GM23338 (cell line): ENCODE data around the gene SS18. TPM values are rescaled to one million over a fixed set of nuclear protein-coding genes. Genes with fewer than 3 reads are reported as not detected.
A peak's percentile ranks its signal among the peaks of the same experiment; 100 is the strongest.

ENCODE experiments used
- ATAC-seq: fragments of 200-7000 bp; cut with Tn5 transposase; 3 replicates; pipeline ENCODE4 v1.9.1; 2020
- DNase-seq: peaks from one replicate; pipeline ENCODE4 v3.0.0-alpha.2; 2015; ENCODE audit warnings: low spot score
- H2AFZ ChIP-seq: fragments of 200-600 bp; sonication (generic); 2 replicates; pipeline ENCODE4 v1.8.0; 2016; ENCODE audit warnings: antibody characterized with exemption, mild to moderate bottlenecking, moderate library complexity
- H3F3A ChIP-seq: fragments of 200-600 bp; sonication (generic); replicated peaks from 2 replicates; pipeline ENCODE4 v1.8.0; 2017; ENCODE audit warnings: antibody characterized with exemption, mixed run types, low read depth
- H3K27ac ChIP-seq: fragments of 200-600 bp; sonication (generic); 2 replicates; pipeline ENCODE4 v1.6.1; 2016; ENCODE audit warnings: low read depth
- H3K27me3 ChIP-seq: fragments of 200-600 bp; sonication (generic); 2 replicates; pipeline ENCODE4 v1.8.0; 2016; ENCODE audit warnings: mild to moderate bottlenecking, mixed run types, moderate library complexity; ENCODE audit not compliant: insufficient read depth
- H3K36me3 ChIP-seq: fragments of 200-600 bp; sonication (generic); 2 replicates; pipeline ENCODE4 v1.8.0; 2016; ENCODE audit warnings: mild to moderate bottlenecking; ENCODE audit not compliant: insufficient read depth
- H3K4me1 ChIP-seq: fragments of 200-600 bp; sonication (generic); 2 replicates; pipeline ENCODE4 v1.8.0; 2016; ENCODE audit warnings: mild to moderate bottlenecking, moderate library complexity; ENCODE audit not compliant: insufficient read depth
- H3K4me2 ChIP-seq: fragments of 200-600 bp; sonication (generic); 2 replicates; pipeline ENCODE4 v1.7.1; 2017; ENCODE audit warnings: mixed run types
- H3K4me3 ChIP-seq: fragments of 200-600 bp; sonication (generic); 2 replicates; pipeline ENCODE4 v1.6.1; 2016; ENCODE audit warnings: mixed run types
- H3K79me2 ChIP-seq: fragments of 200-600 bp; sonication (generic); replicated peaks from 2 replicates; pipeline ENCODE4 v1.8.0; 2017; ENCODE audit warnings: mild to moderate bottlenecking; ENCODE audit not compliant: insufficient read depth
- H3K9me2 ChIP-seq: fragments of 200-600 bp; sonication (generic); 2 replicates; pipeline ENCODE4 v1.8.0; 2017; ENCODE audit not compliant: insufficient read depth
- H4K20me1 ChIP-seq: fragments of 200-600 bp; sonication (generic); replicated peaks from 2 replicates; pipeline ENCODE4 v1.8.0; 2017; ENCODE audit warnings: mild to moderate bottlenecking; ENCODE audit not compliant: insufficient read depth
- H3K27ac Mint-ChIP-seq: 2 replicates; pipeline ENCODE4 v1.8.0; 2020; ENCODE audit warnings: inconsistent platforms, mild to moderate bottlenecking, moderate library complexity, mixed read lengths
- H3K27me3 Mint-ChIP-seq: 3 replicates; pipeline ENCODE4 v1.8.0; 2022; ENCODE audit warnings: low read depth, mild to moderate bottlenecking, moderate library complexity, mixed read lengths, inconsistent platforms; ENCODE audit not compliant: insufficient read depth, poor library complexity
- H3K36me3 Mint-ChIP-seq: 3 replicates; pipeline ENCODE4 v1.8.0; 2021; ENCODE audit warnings: low read depth, mild to moderate bottlenecking, inconsistent platforms, moderate library complexity, mixed read lengths
- H3K4me1 Mint-ChIP-seq: 3 replicates; pipeline ENCODE4 v1.8.0; 2020; ENCODE audit warnings: mild to moderate bottlenecking, inconsistent platforms, mixed read lengths
- H3K4me3 Mint-ChIP-seq: 3 replicates; pipeline ENCODE4 v1.8.0; 2021; ENCODE audit warnings: moderate library complexity, mild to moderate bottlenecking, inconsistent platforms, mixed read lengths
- H3K9me3 Mint-ChIP-seq: 3 replicates; pipeline ENCODE4 v1.8.0; 2020; ENCODE audit warnings: moderate library complexity, mild to moderate bottlenecking, inconsistent platforms, mixed read lengths
- CREB1 ChIP-seq: fragments of 250-450 bp; sonication (Bioruptor Pico); IDR thresholded peaks from 2 replicates; pipeline ENCODE4 v1.5.0; 2020; ENCODE audit warnings: low read depth, mild to moderate bottlenecking, moderate library complexity
- ETS1 ChIP-seq: IDR thresholded peaks from 2 replicates; pipeline ENCODE4 v1.6.1; 2016; ENCODE audit warnings: antibody characterized with exemption
- EZH2phosphoT487 ChIP-seq: fragments of 200-600 bp; sonication (generic); IDR thresholded peaks from one replicate; pipeline ENCODE4 v1.8.1; 2018; ENCODE audit warnings: antibody characterized with exemption; ENCODE audit not compliant: unreplicated experiment
- JUNB ChIP-seq: IDR thresholded peaks from one replicate; pipeline ENCODE4 v1.6.1; 2016; ENCODE audit warnings: antibody characterized with exemption; ENCODE audit not compliant: unreplicated experiment
- NANOG ChIP-seq: IDR thresholded peaks from 2 replicates; pipeline ENCODE4 v1.6.1; 2016; ENCODE audit warnings: antibody characterized with exemption, borderline replicate concordance
- REST ChIP-seq: IDR thresholded peaks from one replicate; pipeline ENCODE4 v1.6.1; 2018; ENCODE audit warnings: antibody characterized with exemption; ENCODE audit not compliant: unreplicated experiment
- STAT1 ChIP-seq: IDR thresholded peaks from one replicate; pipeline ENCODE4 v1.6.1; 2016; ENCODE audit warnings: antibody characterized with exemption; ENCODE audit not compliant: unreplicated experiment
- ZNF331 ChIP-seq: fragments of 250-450 bp; sonication (Bioruptor Pico); IDR thresholded peaks from 2 replicates; pipeline ENCODE4 v1.5.0; 2020; ENCODE audit warnings: low read depth, mild to moderate bottlenecking, moderate library complexity
- ZNF462 ChIP-seq: fragments of 250-450 bp; sonication (Bioruptor Pico); IDR thresholded peaks from 2 replicates; pipeline ENCODE4 v1.5.0; 2020; ENCODE audit warnings: mild to moderate bottlenecking, moderate library complexity
- polyA plus RNA-seq: library from polyadenylated mRNA; unstranded; fragments of >200 nt; fragmentation: Nextera tagmentation; extraction: Ambion mirVana; gene quantifications from 2 replicates; pipeline ENCODE4 v1.2.1, GENCODE V29; 2016
- total RNA-seq: library from RNA; depleted of rRNA; stranded (reverse); fragments of >200 nt; shearing (Covaris generic); gene quantifications from 2 replicates; pipeline ENCODE4 v1.2.3, GENCODE V29; 2014

SS18 gene
- total and polyA plus RNA-seq, 2 experiments from 2014 or later = 41.3 to 148 TPM

- no peak for ATAC-seq
- peaks cover 67% of the 10 kb centered on the region for H3K36me3 Mint-ChIP-seq
- H3K27me3 Mint-ChIP-seq = no peaks in the 10 kb centered on the region
- Histone ChIP-seq H3K27me3 (no peaks in the 10 kb centered on the region), H3K4me3 (no peak overlapping the region), H4K20me1 (no peaks in the 10 kb centered on the region; the same call in 1 of the 2 replicates), H3K4me2 (no peak overlapping the region), H3K4me1 (no peaks in the 10 kb centered on the region), H3K36me3 (peaks cover 2% of the 10 kb centered on the region; the same call in 1 of the 2 replicates), H3K9me2 (no peaks in the 10 kb centered on the region), H3K27ac (no peak overlapping the region), H3K79me2 (peaks cover 92% of the 10 kb centered on the region), H3F3A (no peaks in the 10 kb centered on the region), H2AFZ (no peak overlapping the region)
- no peak for DNase-seq
- H3K4me3 Mint-ChIP-seq = no peak overlapping the region
- H3K4me1 Mint-ChIP-seq = no peaks in the 10 kb centered on the region
- H3K27ac Mint-ChIP-seq = no peak overlapping the region
- no peaks in the 10 kb centered on the region; the same call in 2 of the 3 replicates for H3K9me3 Mint-ChIP-seq
- no peak for TF ChIP-seq REST
- TF ChIP-seq NANOG = no peak
- no peak for TF ChIP-seq EZH2phosphoT487
- no peak for TF ChIP-seq STAT1
- no peak for TF ChIP-seq ETS1
Observed at GRCh38 chr18:26073758-26074157, 16.7 kb downstream of the SS18 start.

GRCh38 chr18:26071725-26072124, 18.7 kb downstream of the SS18 start:
- ATAC-seq = no peak
- H4K20me1 ChIP-seq = no peaks in the 10 kb centered on the region; the same call in 1 of the 2 replicates
- H3F3A ChIP-seq = no peaks in the 10 kb centered on the region
- no peak overlapping the region for H3K4me2 ChIP-seq
- no peak overlapping the region for H3K4me3 ChIP-seq
- H3K36me3 Mint-ChIP-seq = peaks cover 71% of the 10 kb centered on the region
- no peak for DNase-seq
- no peak overlapping the region for H2AFZ ChIP-seq
- peaks cover 6% of the 10 kb centered on the region; the same call in 1 of the 2 replicates for H3K36me3 ChIP-seq
- 0 out of 2 replicates have a peak overlapping the region, but pooled peaks have one; percentile 17 for H3K27ac Mint-ChIP-seq
- no peak overlapping the region for H3K4me3 Mint-ChIP-seq
- H3K9me3 Mint-ChIP-seq = no peaks in the 10 kb centered on the region; the same call in 2 of the 3 replicates
- H3K4me1 ChIP-seq = no peaks in the 10 kb centered on the region
- no peaks in the 10 kb centered on the region for H3K4me1 Mint-ChIP-seq
- H3K27me3 ChIP-seq = no peaks in the 10 kb centered on the region
- no peaks in the 10 kb centered on the region for H3K9me2 ChIP-seq
- no peaks in the 10 kb centered on the region for H3K27me3 Mint-ChIP-seq
- H3K27ac ChIP-seq = no peak overlapping the region
- peaks cover 77% of the 10 kb centered on the region for H3K79me2 ChIP-seq
- TF ChIP-seq ZNF331 (CRISPR knock-in tag) (no peak), JUNB (no peak), CREB1 (no peak), ZNF462 (no peak)
